OCI-LY1 (cell line): ENCODE measurements around the gene CBFA2T2.
A peak's percentile ranks its signal among the peaks of the same experiment; 100 is the strongest.

ENCODE experiments used
- H2AFZ ChIP-seq: fragments of 200-600 bp; sonication (generic), shearing (Covaris generic); 2 replicates; pipeline ENCODE4 v1.6.0; 2014; ENCODE audit warnings: antibody characterized with exemption, mild to moderate bottlenecking, low read length
- H3F3A ChIP-seq: fragments of 200-600 bp; sonication (generic), shearing (Covaris generic); 2 replicates; pipeline ENCODE4 v1.6.0; 2014; ENCODE audit warnings: mild to moderate bottlenecking, antibody characterized with exemption, low read length, moderate library complexity; ENCODE audit not compliant: insufficient read depth
- H3K27ac ChIP-seq: fragments of 200-600 bp; sonication (generic); 2 replicates; pipeline ENCODE4 v1.5.1; 2014; ENCODE audit warnings: low read length, mixed run types, mild to moderate bottlenecking, low read depth; ENCODE audit not compliant: poor library complexity, severe bottlenecking
- H3K27me3 ChIP-seq: fragments of 200-600 bp; sonication (generic); 2 replicates; pipeline ENCODE4 v1.6.0; 2014; ENCODE audit warnings: antibody characterized with exemption, mild to moderate bottlenecking, low read length, moderate library complexity; ENCODE audit not compliant: insufficient read depth
- H3K36me3 ChIP-seq: fragments of 200-600 bp; sonication (generic); 2 replicates; pipeline ENCODE4 v1.6.1; 2014; ENCODE audit warnings: mild to moderate bottlenecking, antibody characterized with exemption, low read length, moderate library complexity, mixed read lengths; ENCODE audit not compliant: insufficient read depth
- H3K4me1 ChIP-seq: fragments of 200-600 bp; sonication (generic); 2 replicates; pipeline ENCODE4 v1.5.1; 2014; ENCODE audit warnings: mild to moderate bottlenecking, low read length, moderate library complexity; ENCODE audit not compliant: insufficient read depth, severe bottlenecking
- H3K4me2 ChIP-seq: fragments of 200-600 bp; sonication (generic), shearing (Covaris generic); 2 replicates; pipeline ENCODE4 v1.6.1; 2014; ENCODE audit warnings: low read length
- H3K4me3 ChIP-seq: fragments of 200-600 bp; sonication (generic); 2 replicates; pipeline ENCODE4 v1.5.1; 2014; ENCODE audit warnings: low read length, low read depth, mild to moderate bottlenecking, mixed read lengths; ENCODE audit not compliant: poor library complexity, severe bottlenecking
- H3K79me2 ChIP-seq: fragments of 200-600 bp; shearing (Covaris generic); 2 replicates; pipeline ENCODE4 v1.6.1; 2016; ENCODE audit warnings: mixed run types, low read length, mixed read lengths; ENCODE audit not compliant: insufficient read depth
- H3K9ac ChIP-seq: fragments of 200-600 bp; sonication (generic), shearing (Covaris generic); 2 replicates; pipeline ENCODE4 v1.6.1; 2014; ENCODE audit warnings: mild to moderate bottlenecking, low read length, mixed read lengths
- H3K9me2 ChIP-seq: fragments of 200-600 bp; sonication (generic), shearing (Covaris generic); 2 replicates; pipeline ENCODE4 v1.6.1; 2014; ENCODE audit warnings: low read depth, mild to moderate bottlenecking, low read length, mixed read lengths
- H3K9me3 ChIP-seq: fragments of 200-600 bp; shearing (Covaris generic); 2 replicates; pipeline ENCODE4 v1.6.1; 2014; ENCODE audit warnings: low read length, mixed read lengths
- H4K20me1 ChIP-seq: fragments of 200-600 bp; sonication (generic), shearing (Covaris generic); 2 replicates; pipeline ENCODE4 v1.6.0; 2016; ENCODE audit warnings: mild to moderate bottlenecking, low read length; ENCODE audit not compliant: insufficient read depth
- CTCF ChIP-seq: fragments of 200-600 bp; sonication (generic), shearing (Covaris generic); IDR thresholded peaks from 2 replicates; pipeline ENCODE4 v1.5.1; 2017; ENCODE audit warnings: mild to moderate bottlenecking, antibody characterized with exemption, low read length, moderate library complexity, mixed read lengths
- EZH2 ChIP-seq: fragments of 200-600 bp; sonication (generic), shearing (Covaris generic); IDR thresholded peaks from 2 replicates; pipeline ENCODE4 v1.8.0; 2017; ENCODE audit warnings: borderline replicate concordance, mixed run types, mild to moderate bottlenecking, antibody characterized with exemption, low read length, moderate library complexity, mixed read lengths

Gene CBFA2T2

GRCh38 chr20:33676652-33677645, 187.1 kb downstream of the CBFA2T2 start:
- no peak overlapping the region for H3K9ac ChIP-seq
- no peaks in the 10 kb centered on the region for H3K27me3 ChIP-seq
- H3K79me2 ChIP-seq = peaks cover 11% of the 10 kb centered on the region
- H3K4me3 ChIP-seq = no peak overlapping the region
- no peak overlapping the region for H2AFZ ChIP-seq
- H3K9me3 ChIP-seq = no peaks in the 10 kb centered on the region
- H3K9me2 ChIP-seq = no peaks in the 10 kb centered on the region
- H3K27ac ChIP-seq = peak overlapping the region; percentile 99
- H3K4me2 ChIP-seq = no peak overlapping the region
- no peaks in the 10 kb centered on the region for H3F3A ChIP-seq
- peaks cover 78% of the 10 kb centered on the region for H3K4me1 ChIP-seq
- H3K36me3 ChIP-seq = peaks cover 53% of the 10 kb centered on the region
- H4K20me1 ChIP-seq = no peaks in the 10 kb centered on the region
- TF ChIP-seq EZH2 (no peak), CTCF (no peak)

DNA sequence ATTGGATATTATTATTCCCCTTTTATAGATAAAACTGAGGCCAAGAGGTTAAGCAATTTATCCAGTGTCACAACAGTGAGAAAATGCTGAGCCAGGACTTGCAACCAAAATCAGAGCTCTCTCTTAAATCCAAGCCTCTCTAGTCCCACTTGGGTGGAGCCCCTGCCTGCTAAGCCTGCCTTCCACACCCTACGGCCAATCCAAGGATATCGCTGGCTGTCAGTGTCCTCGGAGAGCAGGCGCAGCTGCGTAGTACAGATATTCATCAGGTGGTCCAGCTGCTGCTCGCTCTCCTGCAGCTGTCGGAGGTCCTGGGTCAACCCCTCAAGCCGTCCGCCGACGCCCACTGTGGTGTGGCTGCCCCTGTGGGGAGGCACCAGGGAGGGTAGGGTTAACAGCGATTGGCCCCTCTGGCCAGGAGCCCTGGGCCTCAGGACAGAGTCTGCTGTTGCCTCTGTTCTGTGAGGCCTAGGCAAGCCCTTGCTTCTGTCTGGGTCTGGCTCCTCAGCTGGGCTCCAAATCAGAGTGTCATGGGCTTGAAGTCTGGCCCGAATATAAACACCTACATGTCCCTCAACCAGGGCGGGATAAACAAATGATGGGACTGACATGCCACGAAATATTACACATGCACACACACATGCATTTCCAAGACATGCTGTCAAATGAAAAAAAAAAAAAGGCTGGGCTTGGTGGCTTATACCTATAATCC, 188.3 kb downstream of the CBFA2T2 start:
- Histone ChIP-seq H3K4me2 (peak overlapping the region; percentile 60; the same call in 1 of the 2 replicates), H2AFZ (no peak overlapping the region), H3K36me3 (peaks cover 54% of the 10 kb centered on the region), H3K79me2 (peaks cover 16% of the 10 kb centered on the region), H4K20me1 (no peaks in the 10 kb centered on the region), H3K4me1 (peaks cover 78% of the 10 kb centered on the region), H3K9me2 (no peaks in the 10 kb centered on the region), H3K9me3 (no peaks in the 10 kb centered on the region), H3K27me3 (no peaks in the 10 kb centered on the region), H3F3A (no peaks in the 10 kb centered on the region), H3K9ac (peak overlapping the region; percentile 46; the same call in 1 of the 2 replicates), H3K27ac (peak overlapping the region; percentile 99), H3K4me3 (no peak overlapping the region)
- TF ChIP-seq CTCF = no peak
- no peak for TF ChIP-seq EZH2

GRCh38 chr20:33679758-33680485, 190.0 kb downstream of the CBFA2T2 start:
- Histone ChIP-seq H3K9me2 (no peaks in the 10 kb centered on the region), H3K9me3 (no peaks in the 10 kb centered on the region), H3K27me3 (no peaks in the 10 kb centered on the region), H3K79me2 (peaks cover 23% of the 10 kb centered on the region), H3K4me2 (peak overlapping the region; percentile 60), H3K27ac (peak overlapping the region; percentile 99), H4K20me1 (no peaks in the 10 kb centered on the region), H2AFZ (no peak overlapping the region), H3K4me1 (peaks cover 87% of the 10 kb centered on the region), H3K36me3 (peaks cover 57% of the 10 kb centered on the region), H3K4me3 (peak overlapping the region; percentile 14), H3F3A (no peaks in the 10 kb centered on the region), H3K9ac (peak overlapping the region; percentile 58; the same call in 1 of the 2 replicates)
- TF ChIP-seq CTCF (no peak), EZH2 (no peak)
